ENCODE data around the gene SCD5. TPM values are rescaled to one million over a fixed set of nuclear protein-coding genes. Genes with fewer than 3 reads are reported as not detected.

SCD5 gene
- total RNA-seq, 1 donor from 2014 or later: 36.9 TPM

- H3K4me1 Mint-ChIP-seq: peaks cover 39% of the 10 kb centered on the region
- peaks cover 3% of the 10 kb centered on the region for H3K36me3 Mint-ChIP-seq
- Histone ChIP-seq H3K9me3 (ENCODE audit: low read depth) (no peaks in the 10 kb centered on the region), H3K4me2 (peak overlapping the region; percentile 50), H3K27me3 (no peaks in the 10 kb centered on the region), H3K27ac (no peak overlapping the region), H2AFZ (replicated peaks) (no peak overlapping the region), H3K4me3 (no peak overlapping the region), H3K79me2 (ENCODE audit: low read depth) (no peaks in the 10 kb centered on the region), H3F3A (ENCODE audit: low read depth) (peaks cover 16% of the 10 kb centered on the region), H3K4me1 (peaks cover 35% of the 10 kb centered on the region), H3K36me3 (no peaks in the 10 kb centered on the region), H4K20me1 (ENCODE audit: low read depth) (peaks cover 28% of the 10 kb centered on the region), H3K9ac (no peak overlapping the region)
- H3K9me3 Mint-ChIP-seq: no peaks in the 10 kb centered on the region
- peaks cover 2% of the 10 kb centered on the region for H3K27me3 Mint-ChIP-seq (ENCODE audit: insufficient read depth, low read depth)
- no peak for TF ChIP-seq CTCF (IDR thresholded peaks at IDR 0.05)
- no peak for TF ChIP-seq EZH2phosphoT487 (IDR thresholded peaks at IDR 0.05)
- TF ChIP-seq EZH2 (IDR thresholded peaks at IDR 0.05): no peak
- H3K27ac Mint-ChIP-seq: no peak overlapping the region
- H3K4me3 Mint-ChIP-seq: no peak overlapping the region
- DNase-seq (ENCODE audit: low spot score): peak; percentile 67
These were observed 53.3 kb downstream of the SCD5 start for GRCh38 chr4:82745173-82745842.

- no peak overlapping the region for H3K27ac Mint-ChIP-seq
- no peak overlapping the region for H3K4me3 ChIP-seq
- H3K36me3 Mint-ChIP-seq: peaks cover 5% of the 10 kb centered on the region
These were observed 54.2 kb downstream of the SCD5 start for GRCh38 chr4:82744284-82744968.

DNA sequence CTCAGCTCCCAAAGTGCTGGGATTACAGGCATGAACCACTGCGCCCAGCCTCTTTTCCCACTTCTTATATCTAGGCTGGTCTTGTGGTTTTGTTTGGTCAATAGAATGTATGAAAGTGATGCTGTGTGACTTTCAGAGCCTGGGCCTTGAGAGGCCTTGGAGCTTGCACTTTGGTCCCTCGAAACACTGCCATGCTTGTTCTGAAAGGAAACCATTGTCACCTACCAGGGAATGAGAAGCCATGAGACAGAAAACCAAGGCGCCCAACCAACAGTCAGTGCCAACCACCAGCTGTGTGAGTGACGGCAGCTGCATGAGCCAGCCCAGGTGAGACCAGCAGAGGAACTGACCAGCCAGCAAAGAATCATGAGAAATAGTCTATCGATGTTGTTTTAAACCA is 57.4 kb downstream of the SCD5 start:
- Mint-ChIP-seq H3K4me1 (peaks cover 19% of the 10 kb centered on the region), H3K4me3 (no peak overlapping the region), H3K9me3 (no peaks in the 10 kb centered on the region), H3K27me3 (ENCODE audit: insufficient read depth, low read depth) (peaks cover 2% of the 10 kb centered on the region), H3K36me3 (peaks cover 7% of the 10 kb centered on the region), H3K27ac (peak overlapping the region; percentile 23)
- Histone ChIP-seq H3K27me3 (no peaks in the 10 kb centered on the region), H3K4me3 (no peak overlapping the region), H3K9ac (no peak overlapping the region), H3K36me3 (no peaks in the 10 kb centered on the region), H2AFZ (replicated peaks) (no peak overlapping the region), H3K79me2 (ENCODE audit: low read depth) (no peaks in the 10 kb centered on the region), H3K9me3 (ENCODE audit: low read depth) (no peaks in the 10 kb centered on the region), H3K4me2 (no peak overlapping the region), H4K20me1 (ENCODE audit: low read depth) (peaks cover 22% of the 10 kb centered on the region), H3K27ac (no peak overlapping the region), H3K4me1 (peaks cover 14% of the 10 kb centered on the region), H3F3A (ENCODE audit: low read depth) (no peaks in the 10 kb centered on the region)
- no peak for DNase-seq (ENCODE audit: low spot score)
- TF ChIP-seq CTCF (IDR thresholded peaks at IDR 0.05): no peak
- no peak for TF ChIP-seq EZH2 (IDR thresholded peaks at IDR 0.05)
- TF ChIP-seq EZH2phosphoT487 (IDR thresholded peaks at IDR 0.05): no peak

More at GRCh38 chr4:82744284-82744968, 54.2 kb downstream of the SCD5 start:
- Histone ChIP-seq H3K36me3 (no peaks in the 10 kb centered on the region), H3K4me1 (peaks cover 35% of the 10 kb centered on the region), H3K27me3 (no peaks in the 10 kb centered on the region), H3F3A (ENCODE audit: low read depth) (peaks cover 16% of the 10 kb centered on the region), H3K79me2 (ENCODE audit: low read depth) (no peaks in the 10 kb centered on the region), H3K4me2 (peak overlapping the region; percentile 50), H3K9me3 (ENCODE audit: low read depth) (no peaks in the 10 kb centered on the region), H4K20me1 (ENCODE audit: low read depth) (peaks cover 34% of the 10 kb centered on the region), H3K27ac (no peak overlapping the region), H3K9ac (no peak overlapping the region), H2AFZ (replicated peaks) (no peak overlapping the region)
- no peaks in the 10 kb centered on the region for H3K9me3 Mint-ChIP-seq
- DNase-seq (ENCODE audit: low spot score): no peak
- H3K4me1 Mint-ChIP-seq: peaks cover 39% of the 10 kb centered on the region
- no peak overlapping the region for H3K4me3 Mint-ChIP-seq
- peaks cover 2% of the 10 kb centered on the region for H3K27me3 Mint-ChIP-seq (ENCODE audit: insufficient read depth, low read depth)
- no peak for TF ChIP-seq EZH2 (IDR thresholded peaks at IDR 0.05)
- no peak for TF ChIP-seq EZH2phosphoT487 (IDR thresholded peaks at IDR 0.05)
- TF ChIP-seq CTCF (IDR thresholded peaks at IDR 0.05): no peak
